HG03039 (cell line): ENCODE measurements around the gene RASGRP2.

ENCODE experiments used
- ATAC-seq: cut with Tn5 transposase; IDR thresholded peaks from one replicate; pipeline ENCODE4 v1.9.1; 2021; ENCODE audit warnings: mild to moderate bottlenecking, moderate library complexity; ENCODE audit not compliant: unreplicated experiment

The RASGRP2 gene

DNA sequence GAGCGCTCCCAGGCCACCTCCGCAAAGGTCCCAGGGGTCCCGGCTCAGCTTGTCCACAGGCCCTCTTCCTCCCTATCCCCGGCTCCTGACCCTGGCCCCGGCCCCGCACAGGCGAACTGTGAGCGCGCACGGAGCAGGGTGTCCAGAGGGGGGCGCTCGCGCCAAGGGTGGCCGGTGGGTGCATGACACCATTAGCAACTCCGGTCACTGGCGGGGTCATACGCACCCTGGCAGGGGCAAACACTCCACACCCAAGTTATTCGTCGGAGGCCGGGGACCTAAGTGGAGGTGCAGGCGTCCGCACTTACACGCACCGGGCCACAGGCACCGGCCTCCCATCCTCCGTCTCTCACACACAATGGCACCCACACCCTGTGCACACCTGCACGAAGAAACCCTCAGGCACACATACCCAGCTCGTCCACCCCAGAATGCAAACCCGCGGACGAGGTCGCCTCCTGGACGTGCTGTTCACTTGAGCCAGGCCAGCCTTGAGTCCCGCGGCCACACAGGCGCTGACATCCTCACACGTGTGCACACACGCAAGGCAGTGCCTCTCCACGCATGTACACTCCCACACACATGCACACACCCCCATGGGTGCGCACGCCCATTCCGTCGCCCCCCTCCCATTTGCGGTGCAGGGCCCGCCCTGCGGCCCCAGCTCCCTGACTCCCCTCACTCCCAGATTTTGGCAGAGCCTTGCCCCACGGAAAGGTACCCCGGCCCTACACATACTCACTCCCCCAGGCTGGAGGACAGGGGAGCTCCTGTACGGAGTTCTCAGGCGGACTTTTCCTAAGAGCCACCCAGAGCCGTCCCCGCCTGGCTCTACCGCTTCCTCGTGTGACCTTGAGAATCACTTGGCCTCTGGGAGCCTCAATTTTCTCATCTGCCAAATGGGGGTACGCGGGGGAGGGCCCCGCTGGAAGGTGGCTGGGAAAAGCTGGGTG lies at the start of gene RASGRP2:
Gene RASGRP2, minus strand, starts transcription at position 552 of the 953 bp plus-strand sequence. CDS start 1,276 bp downstream, outside the sequence.
- ATAC-seq = no peak

DNA sequence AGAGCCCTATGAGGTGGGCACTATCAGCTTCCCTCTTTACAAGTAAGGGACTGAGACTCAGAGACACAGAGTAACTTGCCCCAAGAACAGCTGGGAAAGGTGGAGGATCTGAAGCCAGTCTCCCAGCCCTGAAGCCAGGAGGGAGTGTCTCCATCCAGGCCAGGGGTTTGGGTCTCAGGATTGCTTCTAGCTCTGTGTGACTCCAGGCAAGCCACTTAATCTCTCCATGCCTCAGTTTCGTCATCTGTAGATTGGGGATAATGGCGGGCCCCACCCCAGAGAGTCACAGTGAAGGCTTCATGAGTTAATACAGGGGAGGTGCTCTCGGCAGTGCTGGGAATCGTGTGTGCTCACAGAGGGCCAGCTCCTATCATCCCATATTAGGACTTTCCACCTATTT lies 48.5 kb upstream of the RASGRP2 start:
- ATAC-seq = no peak

DNA sequence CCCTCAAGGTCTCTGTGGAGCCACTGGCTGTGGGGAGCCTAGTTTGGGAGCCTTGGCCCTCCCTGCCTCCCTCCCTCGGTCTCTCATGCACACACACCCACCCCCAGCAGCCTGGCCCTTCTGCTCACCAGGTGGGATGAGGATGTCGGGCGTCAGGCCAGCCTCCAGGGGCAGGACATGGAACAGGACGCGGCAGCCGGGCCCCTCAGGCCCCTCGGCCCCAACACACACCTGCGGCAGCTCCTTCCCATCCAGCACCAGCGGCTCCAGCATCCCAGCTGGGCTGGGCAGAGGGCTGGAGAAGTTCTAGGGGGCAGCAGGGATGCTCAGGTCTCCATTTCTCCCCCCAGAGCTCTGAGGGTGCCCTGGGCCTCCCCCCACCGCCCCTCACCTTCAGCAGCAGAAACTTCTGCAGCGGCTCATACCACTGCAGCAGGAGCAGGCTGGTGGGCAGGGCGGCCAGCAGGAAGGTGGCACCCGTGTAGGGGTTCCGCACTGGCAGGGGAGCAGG lies 47.9 kb upstream of the RASGRP2 start:
- ATAC-seq = no peak

- no peak for ATAC-seq
Observed at GRCh38 chr11:64790205-64791095, 46.5 kb upstream of the RASGRP2 start.

- ATAC-seq = no peak
Observed at GRCh38 chr11:64789331-64790204, 45.6 kb upstream of the RASGRP2 start.

DNA sequence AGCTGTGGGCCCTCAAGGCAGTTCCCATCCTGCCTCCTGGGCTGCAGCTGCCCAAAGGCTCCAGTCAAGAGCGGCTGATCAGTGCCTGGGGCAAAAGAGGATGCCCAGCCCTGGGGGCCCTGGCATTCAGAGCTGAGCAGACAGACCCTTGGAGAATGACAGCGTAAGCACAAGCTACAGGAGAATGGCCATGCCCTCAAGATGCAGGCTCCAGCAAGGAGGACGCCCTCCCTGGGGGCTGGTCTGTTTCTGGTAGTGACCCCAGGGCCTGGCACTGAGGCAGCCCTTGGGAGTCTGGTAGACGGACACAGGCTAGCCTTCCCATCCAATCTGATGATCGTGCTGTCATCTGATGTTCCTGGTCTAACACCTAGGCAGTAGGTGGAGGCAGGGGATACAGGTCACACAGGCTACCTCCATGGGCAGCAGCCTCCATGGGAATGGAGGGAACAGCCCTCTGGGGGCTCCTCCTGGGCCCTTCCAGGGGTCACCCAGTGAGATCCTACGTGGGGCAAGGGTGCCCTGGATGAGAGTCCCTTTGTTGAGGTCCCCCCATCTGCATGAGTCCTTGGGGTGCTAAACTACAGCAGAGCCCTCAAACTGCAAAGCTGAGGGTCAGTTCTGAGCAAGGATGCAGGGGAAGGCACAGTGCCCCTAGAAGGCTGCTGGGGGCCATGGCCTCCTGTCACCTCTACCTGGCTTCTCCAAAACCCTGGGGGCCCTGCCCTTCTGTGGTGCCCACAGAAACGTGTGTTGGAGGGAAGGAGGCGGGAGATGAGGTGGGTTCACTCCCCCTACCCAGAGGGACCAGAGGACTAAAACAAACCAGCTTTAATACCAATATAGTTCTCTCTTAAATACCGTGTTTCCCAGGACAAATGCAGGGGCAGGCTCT lies 44.6 kb upstream of the RASGRP2 start:
- ATAC-seq = no peak

- ATAC-seq = no peak
Observed at GRCh38 chr11:64787526-64788320, 43.8 kb upstream of the RASGRP2 start.

DNA sequence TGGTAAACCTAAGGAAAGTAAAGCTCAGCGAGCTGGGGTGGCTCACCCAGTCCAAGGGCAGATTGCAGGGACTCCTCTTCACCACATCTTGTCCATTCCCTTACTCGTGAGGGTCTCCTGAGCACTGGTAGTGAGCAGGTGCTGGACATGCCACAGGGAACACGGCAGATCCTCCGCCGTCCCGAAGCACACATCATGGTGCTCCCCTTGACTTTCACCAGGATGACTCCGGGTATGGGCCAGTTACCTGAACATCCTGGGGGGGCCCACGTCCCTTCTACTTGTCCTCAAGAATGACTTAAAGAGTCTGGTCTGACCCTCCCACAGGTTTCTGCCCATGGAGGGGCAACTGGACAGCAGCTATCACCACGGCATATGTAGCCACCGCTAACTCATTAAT lies 42.4 kb upstream of the RASGRP2 start:
- ATAC-seq = no peak

DNA sequence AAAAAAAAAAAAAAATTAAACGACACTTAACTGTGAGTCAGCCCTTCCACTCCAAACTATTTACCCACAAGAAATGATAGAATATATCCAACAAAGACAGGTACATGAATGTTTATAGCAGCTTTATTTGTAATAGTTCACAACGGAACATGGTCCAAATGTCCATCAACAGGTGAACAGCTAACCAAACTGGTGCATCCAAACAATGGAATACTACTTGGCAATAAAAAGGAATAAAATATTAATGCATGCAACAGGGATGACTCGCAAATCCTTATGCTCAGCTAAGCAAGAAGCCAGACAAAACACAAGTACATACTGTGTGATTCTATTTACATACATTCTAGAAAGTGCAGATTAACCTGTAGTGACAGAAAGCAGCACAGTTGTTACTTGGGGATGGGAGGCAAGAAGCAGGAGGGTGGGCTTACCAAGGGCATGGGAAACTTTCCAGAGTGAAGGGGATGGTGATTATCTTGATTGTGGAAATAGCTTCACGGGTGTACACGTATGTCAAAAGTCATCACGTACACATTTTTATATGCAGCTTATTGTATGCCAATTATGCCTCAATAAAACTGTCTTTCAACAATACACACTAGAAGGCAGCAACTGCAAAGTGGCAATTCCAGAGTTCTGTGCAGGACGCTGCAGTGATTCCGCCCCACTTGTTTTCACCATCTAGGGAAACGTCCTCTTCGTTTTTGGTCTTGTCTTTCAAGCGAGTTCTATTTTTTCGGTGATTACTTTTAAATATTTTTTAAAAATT lies 41.1 kb upstream of the RASGRP2 start:
- no peak for ATAC-seq

- ATAC-seq = peak; percentile 77
Observed at GRCh38 chr11:64778473-64779298, 34.7 kb upstream of the RASGRP2 start, which contains the start of gene SF1. Gene SF1, minus strand, starts transcription at chr11:64778542. Its CDS starts 150 bp downstream, at chr11:64778392.

DNA sequence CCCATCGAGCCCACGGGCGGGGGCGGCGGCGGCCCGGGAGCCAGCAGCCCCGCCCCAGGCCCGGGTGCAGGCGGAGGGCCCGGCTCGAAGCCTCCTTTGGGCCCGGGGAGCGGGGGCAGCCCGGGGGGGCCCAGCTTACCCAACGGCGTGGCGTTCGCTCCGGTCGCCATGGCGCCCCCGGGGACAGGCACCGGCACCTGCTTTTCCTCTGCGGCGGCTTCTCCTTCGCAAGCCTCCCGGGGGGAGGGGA lies 34.2 kb upstream of the RASGRP2 start:
- ATAC-seq = peak; percentile 16

GRCh38 chr11:64777449-64778222 lies 33.7 kb upstream of the RASGRP2 start:
- peak; percentile 20 for ATAC-seq

- no peak for ATAC-seq
Observed at GRCh38 chr11:64776875-64777274, 32.9 kb upstream of the RASGRP2 start.

- no peak for ATAC-seq
Observed at GRCh38 chr11:64776425-64776824, 32.5 kb upstream of the RASGRP2 start.

DNA sequence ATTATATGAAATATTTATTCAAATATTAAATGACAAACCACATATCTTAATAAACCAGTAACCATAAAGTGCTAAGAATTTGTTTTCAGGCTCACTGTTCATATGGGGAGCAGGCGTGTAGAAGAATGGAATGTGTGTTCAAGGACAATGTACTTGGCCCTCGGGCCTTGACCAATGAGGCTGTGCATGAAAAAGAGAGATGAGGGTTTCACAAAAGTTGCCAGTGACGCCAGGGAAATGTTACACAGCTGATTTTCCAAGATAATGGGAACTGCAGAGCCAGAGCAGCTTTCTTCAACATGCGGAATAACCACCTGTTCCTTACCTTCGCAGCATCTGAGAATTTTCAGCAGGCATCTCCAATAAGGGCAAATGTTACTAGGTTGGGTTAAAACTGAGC lies 30.2 kb upstream of the RASGRP2 start:
- no peak for ATAC-seq

DNA sequence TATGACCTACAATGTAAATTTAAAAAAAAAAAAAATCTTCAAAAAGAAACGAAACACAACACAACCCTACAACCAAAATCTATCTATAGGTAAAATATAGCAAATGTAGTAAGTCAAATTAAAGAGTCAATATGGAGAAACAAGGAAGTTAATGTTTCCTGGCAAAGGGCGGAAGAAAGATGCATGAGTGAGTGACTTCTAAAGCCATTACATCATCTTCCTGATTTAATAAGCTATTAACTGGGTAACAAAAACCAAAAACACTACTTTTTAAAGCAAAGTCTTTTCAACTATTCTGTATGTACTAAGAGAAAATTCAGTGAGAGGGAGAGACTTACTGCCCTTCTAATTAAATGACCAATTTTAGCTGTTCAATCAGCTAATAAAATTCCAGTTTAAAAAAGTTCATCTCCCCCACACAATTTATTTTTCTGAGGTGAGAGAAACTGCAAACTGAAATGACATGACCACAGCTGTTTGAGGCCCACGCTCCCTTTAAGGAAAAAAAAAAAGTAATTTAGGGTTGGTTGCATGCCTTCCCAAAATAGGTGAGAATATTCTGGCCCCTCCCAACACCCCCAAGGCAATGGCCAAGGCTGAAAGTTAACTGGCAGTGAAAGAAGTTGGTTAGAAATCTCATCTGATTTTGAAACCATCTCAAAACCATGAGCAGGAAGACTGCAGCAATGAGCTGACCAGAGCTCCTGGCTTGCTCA lies 28.5 kb upstream of the RASGRP2 start:
- ATAC-seq = no peak
